Measurements from ENCODE around the gene IGHMBP2.

DNA sequence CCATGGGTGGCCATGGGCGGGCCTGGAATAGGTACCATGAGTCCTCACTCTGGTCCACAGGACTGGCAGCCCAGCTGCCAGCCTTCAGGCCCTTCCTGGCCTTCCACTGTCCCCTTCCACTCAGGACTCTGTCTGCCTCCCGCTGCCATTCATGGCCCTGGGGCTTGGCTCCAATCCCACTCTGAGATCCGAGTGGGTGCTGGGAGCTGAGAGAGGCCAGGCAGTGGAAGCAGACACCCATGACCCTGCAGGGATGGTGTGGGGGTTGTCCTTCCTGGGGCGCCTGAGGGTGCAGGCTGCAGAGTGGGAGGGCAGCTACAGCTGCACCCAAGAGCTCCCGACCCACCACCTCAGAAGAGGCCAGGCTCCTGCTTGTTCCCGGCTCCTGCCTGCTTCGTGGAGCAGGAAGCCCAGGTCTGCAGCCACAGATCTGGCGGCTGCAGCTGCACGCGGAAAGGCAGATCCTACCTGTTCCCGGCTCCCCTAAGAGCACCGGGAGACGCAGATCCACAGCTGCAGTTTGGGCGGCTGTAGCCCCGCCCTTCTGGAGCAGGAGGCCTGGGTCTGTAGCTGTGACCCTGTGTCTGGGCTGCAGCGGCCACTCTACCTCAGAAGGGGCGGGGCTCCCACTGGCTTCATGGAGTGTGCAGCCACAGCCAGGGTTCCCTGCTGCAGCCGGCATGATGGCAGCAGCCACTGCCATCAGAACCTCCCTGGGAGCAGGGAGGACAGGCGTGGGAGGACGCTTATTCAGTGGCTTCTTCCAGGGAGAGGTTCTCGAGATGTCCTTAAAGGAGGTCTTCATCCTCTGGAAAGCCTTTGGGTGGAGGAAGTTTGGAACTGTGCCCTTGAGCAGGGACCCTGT lies 27.5 kb downstream of the IGHMBP2 start:
- TF ChIP-seq, protein P1, sequence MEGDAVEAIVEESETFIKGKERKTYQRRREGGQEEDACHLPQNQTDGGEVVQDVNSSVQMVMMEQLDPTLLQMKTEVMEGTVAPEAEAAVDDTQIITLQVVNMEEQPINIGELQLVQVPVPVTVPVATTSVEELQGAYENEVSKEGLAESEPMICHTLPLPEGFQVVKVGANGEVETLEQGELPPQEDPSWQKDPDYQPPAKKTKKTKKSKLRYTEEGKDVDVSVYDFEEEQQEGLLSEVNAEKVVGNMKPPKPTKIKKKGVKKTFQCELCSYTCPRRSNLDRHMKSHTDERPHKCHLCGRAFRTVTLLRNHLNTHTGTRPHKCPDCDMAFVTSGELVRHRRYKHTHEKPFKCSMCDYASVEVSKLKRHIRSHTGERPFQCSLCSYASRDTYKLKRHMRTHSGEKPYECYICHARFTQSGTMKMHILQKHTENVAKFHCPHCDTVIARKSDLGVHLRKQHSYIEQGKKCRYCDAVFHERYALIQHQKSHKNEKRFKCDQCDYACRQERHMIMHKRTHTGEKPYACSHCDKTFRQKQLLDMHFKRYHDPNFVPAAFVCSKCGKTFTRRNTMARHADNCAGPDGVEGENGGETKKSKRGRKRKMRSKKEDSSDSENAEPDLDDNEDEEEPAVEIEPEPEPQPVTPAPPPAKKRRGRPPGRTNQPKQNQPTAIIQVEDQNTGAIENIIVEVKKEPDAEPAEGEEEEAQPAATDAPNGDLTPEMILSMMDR (IDR thresholded peaks at IDR 0.05; ENCODE audit: low read length): no peak
- TF ChIP-seq EZH2 (IDR thresholded peaks at IDR 0.05; ENCODE audit: borderline replicate concordance, low read length): no peak

All from OCI-LY1 (cell line).